ENCODE measurements around the gene CDC20B.

The CDC20B gene, protein sequence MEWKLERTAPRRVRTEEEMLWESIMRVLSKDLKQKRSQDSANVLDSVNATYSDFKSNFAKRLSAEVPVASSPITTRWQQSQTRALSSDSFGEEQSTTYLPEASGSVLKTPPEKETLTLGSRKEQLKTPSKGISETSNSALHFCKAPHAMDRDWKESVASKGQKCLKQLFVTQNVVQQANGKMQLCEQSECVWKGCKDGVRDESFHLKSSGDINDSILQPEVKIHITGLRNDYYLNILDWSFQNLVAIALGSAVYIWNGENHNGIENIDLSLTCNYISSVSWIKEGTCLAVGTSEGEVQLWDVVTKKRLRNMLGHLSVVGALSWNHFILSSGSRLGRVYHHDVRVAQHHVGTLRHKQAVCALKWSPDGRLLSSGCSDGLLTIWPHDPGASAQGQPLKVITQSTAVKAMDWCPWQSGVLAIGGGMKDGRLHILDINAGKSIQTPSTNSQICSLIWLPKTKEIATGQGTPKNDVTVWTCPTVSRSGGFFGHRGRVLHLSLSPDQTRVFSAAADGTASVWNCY

GRCh38 chr5:55172937-55173686 lies at the start of gene CDC20B:
TSS of gene CDC20B (minus strand) at chr5:55173177. CDS start at chr5:55173000, 177 bp downstream.
- no peaks in the 10 kb centered on the region for H3K36me3 ChIP-seq (ENCODE audit: control insufficient read depth, insufficient read depth, low read length)
- no peak within 1 kb of the TSS for H3K9ac ChIP-seq
- peak within 1 kb of the TSS; percentile 68 for H3K4me3 ChIP-seq (ENCODE audit: low read depth, low read length)
- peak within 1 kb of the TSS; percentile 61 for H2AFZ ChIP-seq
- no peaks in the 10 kb centered on the region for H3K27me3 ChIP-seq (ENCODE audit: control insufficient read depth, insufficient read depth, low read length)
- peaks cover 3% of the 10 kb centered on the region for H3K4me1 ChIP-seq
- H3K4me2 ChIP-seq (ENCODE audit: low read length): peak within 1 kb of the TSS; percentile 96
- no peak for TF ChIP-seq CTCF (IDR thresholded peaks at IDR 0.05)
- H3K27ac ChIP-seq: no peak within 1 kb of the TSS
- H3K79me2 ChIP-seq: no peaks in the 10 kb centered on the region
- no peaks in the 10 kb centered on the region for H3K9me3 ChIP-seq (ENCODE audit: control insufficient read depth, low read length)

DNA sequence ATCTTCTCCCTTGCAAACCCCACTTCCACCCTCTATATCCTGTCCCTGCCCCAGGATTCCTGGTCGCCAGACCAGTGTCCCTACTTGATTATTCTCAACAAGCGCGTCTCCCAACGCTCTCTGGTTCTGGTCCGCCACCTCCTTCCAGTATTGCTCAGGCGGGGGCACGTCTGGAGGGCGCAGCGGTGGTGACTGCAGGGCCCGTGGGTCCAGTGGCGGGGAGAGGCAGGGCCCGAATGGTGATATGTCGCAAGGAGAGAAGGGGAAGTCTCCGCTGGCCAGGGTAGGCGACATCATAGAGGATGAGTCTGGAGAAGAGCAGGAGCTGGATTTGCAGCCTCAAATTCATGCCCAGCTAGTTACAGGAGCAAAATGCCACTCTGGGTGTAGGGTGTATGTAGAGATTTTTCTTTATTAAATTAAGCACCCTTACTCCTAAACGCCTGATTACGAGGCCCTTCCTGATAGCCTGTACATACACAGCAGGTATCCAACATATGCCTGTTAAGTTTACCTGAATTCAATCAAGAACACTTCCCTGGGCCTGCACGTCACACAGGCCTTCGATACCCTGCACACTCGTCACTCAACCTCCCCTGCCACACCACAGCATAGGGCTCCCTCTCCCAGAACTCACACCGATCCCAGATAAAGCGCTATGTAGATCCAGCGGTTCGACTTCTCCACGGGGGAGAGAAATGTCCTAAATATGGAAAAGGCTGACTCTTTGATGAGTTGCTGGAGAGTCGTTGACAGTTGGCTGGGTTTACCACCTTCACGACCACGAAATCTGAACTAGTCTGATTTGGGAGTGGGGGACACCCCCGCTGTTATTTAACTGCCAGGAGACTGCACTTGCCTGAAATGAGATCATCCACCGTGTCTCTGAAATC lies 49.4 kb upstream of the CDC20B start:
- H3K27me3 ChIP-seq (ENCODE audit: control insufficient read depth, insufficient read depth, low read length): no peaks in the 10 kb centered on the region
- no peak for TF ChIP-seq CTCF (IDR thresholded peaks at IDR 0.05)
- no peak overlapping the region for H3K4me2 ChIP-seq (ENCODE audit: low read length)
- no peaks in the 10 kb centered on the region for H3K79me2 ChIP-seq
- H3K9me3 ChIP-seq (ENCODE audit: control insufficient read depth, low read length): no peaks in the 10 kb centered on the region
- H3K36me3 ChIP-seq (ENCODE audit: control insufficient read depth, insufficient read depth, low read length): no peaks in the 10 kb centered on the region
- no peak overlapping the region for H2AFZ ChIP-seq
- H3K9ac ChIP-seq: no peak overlapping the region
- peaks cover 17% of the 10 kb centered on the region for H3K4me1 ChIP-seq
- H3K27ac ChIP-seq: no peak overlapping the region
- H3K4me3 ChIP-seq (ENCODE audit: low read depth, low read length): no peak overlapping the region

DNA sequence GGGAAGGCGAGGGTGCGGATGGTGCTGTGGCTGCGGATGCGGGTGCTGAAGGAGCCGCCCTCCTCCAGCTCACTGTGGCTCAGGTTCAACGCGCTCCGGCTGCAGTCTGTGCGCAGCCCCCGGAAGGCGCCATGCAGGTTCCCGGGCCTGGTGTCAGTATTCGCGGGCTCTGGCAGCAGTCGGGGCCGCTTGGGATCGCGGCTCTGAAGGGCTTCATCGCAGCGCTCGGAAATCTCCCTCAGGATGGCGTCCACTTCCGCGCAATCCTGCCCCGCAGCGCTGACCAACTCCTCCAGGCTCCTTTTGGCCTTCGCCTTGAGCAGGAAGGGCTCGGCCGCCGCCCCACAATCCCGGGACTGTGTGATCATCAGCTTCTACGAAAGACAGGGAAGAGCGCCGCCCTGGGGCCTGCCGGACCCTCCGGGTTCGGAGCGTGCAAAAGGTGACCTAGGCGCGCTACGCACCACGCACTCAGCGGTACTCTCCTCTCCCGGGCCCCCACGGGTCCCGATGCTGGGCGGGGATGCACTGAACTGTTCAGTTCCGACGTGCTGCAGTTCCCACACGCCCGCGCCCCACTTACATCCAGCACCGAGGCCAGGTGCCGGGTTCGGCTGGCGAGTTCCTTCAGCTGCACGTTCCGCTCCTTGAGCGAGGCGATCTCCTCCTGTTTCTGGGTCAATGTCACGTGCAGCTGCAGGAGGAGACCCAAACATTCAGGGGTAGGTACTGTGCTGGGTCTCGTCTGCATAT lies 47.6 kb upstream of the CDC20B start:
- peaks cover 17% of the 10 kb centered on the region for H3K4me1 ChIP-seq
- no peaks in the 10 kb centered on the region for H3K27me3 ChIP-seq (ENCODE audit: control insufficient read depth, insufficient read depth, low read length)
- H3K36me3 ChIP-seq (ENCODE audit: control insufficient read depth, insufficient read depth, low read length): no peaks in the 10 kb centered on the region
- no peaks in the 10 kb centered on the region for H3K9me3 ChIP-seq (ENCODE audit: control insufficient read depth, low read length)
- H3K27ac ChIP-seq: peak overlapping the region; percentile 93
- peak overlapping the region; percentile 5 for H3K9ac ChIP-seq
- peak; percentile 30 for TF ChIP-seq CTCF (IDR thresholded peaks at IDR 0.05)
- peak overlapping the region; percentile 89 for H2AFZ ChIP-seq
- H3K4me2 ChIP-seq (ENCODE audit: low read length): peak overlapping the region; percentile 85
- H3K4me3 ChIP-seq (ENCODE audit: low read depth, low read length): peak overlapping the region; percentile 60
- no peaks in the 10 kb centered on the region for H3K79me2 ChIP-seq

GRCh38 chr5:55219770-55220169 lies 46.8 kb upstream of the CDC20B start:
- H3K9ac ChIP-seq: no peak overlapping the region
- H3K36me3 ChIP-seq (ENCODE audit: control insufficient read depth, insufficient read depth, low read length): no peaks in the 10 kb centered on the region
- peak overlapping the region; percentile 85 for H3K4me2 ChIP-seq (ENCODE audit: low read length)
- peak overlapping the region; percentile 60 for H3K4me3 ChIP-seq (ENCODE audit: low read depth, low read length)
- no peak for TF ChIP-seq CTCF (IDR thresholded peaks at IDR 0.05)
- no peaks in the 10 kb centered on the region for H3K79me2 ChIP-seq
- peak overlapping the region; percentile 89 for H2AFZ ChIP-seq
- peaks cover 17% of the 10 kb centered on the region for H3K4me1 ChIP-seq
- H3K9me3 ChIP-seq (ENCODE audit: control insufficient read depth, low read length): no peaks in the 10 kb centered on the region
- H3K27ac ChIP-seq: peak overlapping the region; percentile 93
- H3K27me3 ChIP-seq (ENCODE audit: control insufficient read depth, insufficient read depth, low read length): no peaks in the 10 kb centered on the region

Measured in parathyroid adenoma (tissue), 2 donors.